Peyer's patch (tissue), 4 donors: ENCODE results near the gene FKBP6. TPM values are rescaled to one million over a fixed set of nuclear protein-coding genes. Genes with fewer than 3 reads are reported as not detected.
"Not testable (repeated sequence)": the region's sequence is repeated elsewhere in the genome, so short reads cannot be mapped to it uniquely, and the experiment has no call there.

Experiments used
- DNase-seq, 3 donors: peaks; one replicate each; pipeline ENCODE4 v3.0.0-alpha.2; 2017 to 2019
- H3K27ac ChIP-seq, 4 donors: fragments of 200-600 bp; sonication (generic); one replicate each; pipeline ENCODE4 v1.5.1; 2016 to 2019
- H3K27me3 ChIP-seq, 2 donors: fragments of 200-600 bp; sonication (generic); one replicate each; pipeline ENCODE4 v1.5.1; 2019
- H3K36me3 ChIP-seq, 3 donors: fragments of 200-600 bp; sonication (generic); one replicate each; pipeline ENCODE4 v1.5.1; 2016 to 2019
- H3K4me1 ChIP-seq, 4 donors: fragments of 200-600 bp; sonication (generic); one replicate each; pipeline ENCODE4 v1.5.1; 2016 to 2019
- H3K4me3 ChIP-seq, 4 donors: fragments of 200-600 bp; sonication (generic); 1 replicate in 3 of 4; 2 replicates in 1 of 4; pipeline ENCODE4 v1.5.1; 2016 to 2019; ENCODE audit warnings: mild to moderate bottlenecking in 1 of 4
- H3K9me3 ChIP-seq, 4 donors: fragments of 200-600 bp; sonication (generic); one replicate each; pipeline ENCODE4 v1.5.1; 2016 to 2019; ENCODE audit warnings: mild to moderate bottlenecking in 1 of 4
- POLR2A ChIP-seq, 2 donors: fragments of 450-650 bp; IDR thresholded peaks; one replicate each; pipeline ENCODE4 v1.5.1; 2017; ENCODE audit warnings: antibody characterized with exemption in 2 of 2, mild to moderate bottlenecking in 2 of 2, moderate library complexity in 2 of 2
- small RNA-seq, 2 donors: library from RNA; depleted of rRNA; stranded (forward); fragments of <200 nt; gene quantifications; one replicate each; pipeline ENCODE3, GENCODE V24; 2016
- total RNA-seq, 4 donors: library from RNA; depleted of rRNA; stranded (reverse); fragments of >200 nt; gene quantifications; one replicate each; pipeline ENCODE4 v1.1.0, GENCODE V29; 2016
- TF ChIP-seq, protein P1 (sequence below), 6 experiments: fragments of 450-650 bp in 4 of 6; fragments of 200-600 bp in 2 of 6; sonication (generic) in 1 of 6; IDR thresholded peaks; one replicate each; pipeline ENCODE4 v1.5.1; 2017 to 2019; ENCODE audit warnings: antibody characterized with exemption in 6 of 6, mild to moderate bottlenecking in 3 of 6, moderate library complexity in 1 of 6

The FKBP6 gene
- total RNA-seq, 4 donors from 2014 or later = not detected

DNA sequence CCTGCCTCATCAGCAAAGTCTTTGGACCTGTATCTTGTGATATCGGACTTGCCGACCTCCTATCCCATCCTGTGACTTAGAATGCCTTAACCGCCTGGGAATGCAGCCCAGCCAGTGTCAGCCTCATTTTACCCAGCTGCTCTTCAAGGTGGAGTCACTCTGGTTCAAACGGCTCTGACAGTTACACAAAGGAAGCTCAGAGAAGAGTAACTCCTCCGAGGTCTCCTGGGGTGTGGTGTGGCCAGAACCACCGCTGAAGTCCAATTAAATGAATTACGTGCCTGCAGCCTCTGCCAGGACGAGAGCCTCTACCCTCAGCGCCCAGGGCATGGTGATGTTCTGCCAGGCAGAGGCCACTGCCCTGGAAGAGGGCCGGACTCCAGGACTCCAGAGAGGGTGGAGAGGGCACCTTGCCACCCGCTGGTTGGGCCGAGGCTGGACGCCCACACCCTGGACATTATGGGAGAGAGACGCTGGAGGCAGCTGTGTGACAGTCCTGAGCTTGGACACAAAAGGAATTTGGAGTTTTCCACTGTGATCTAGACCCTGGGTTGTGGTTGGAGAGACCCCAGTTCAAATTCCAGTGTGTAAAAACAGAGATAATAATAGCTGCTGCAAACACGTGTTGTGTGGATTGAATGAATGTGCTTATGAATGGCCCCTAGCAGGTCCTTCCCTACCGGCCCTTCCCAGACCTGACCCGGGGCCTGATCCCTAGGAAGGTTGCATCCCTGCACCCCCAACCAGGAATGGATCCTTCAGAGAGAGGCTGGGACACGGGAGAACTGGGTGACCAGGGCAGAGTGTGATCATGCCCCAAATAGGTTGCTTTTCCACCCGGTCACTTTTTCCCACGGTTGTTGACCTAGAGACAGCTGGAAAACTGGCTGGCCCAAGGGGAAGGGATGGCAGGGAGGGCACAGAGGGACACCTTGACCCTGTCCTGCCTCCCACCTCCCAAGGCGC is 67.9 kb downstream of the FKBP6 start:
- Histone ChIP-seq H3K36me3 (no peaks in the 10 kb centered on the region), H3K4me3 (no peak overlapping the region), H3K9me3 (no peaks in the 10 kb centered on the region), H3K27ac (no peak overlapping the region), H3K27me3 (no peaks in the 10 kb centered on the region), H3K4me1 (no peaks in the 10 kb centered on the region)
- DNase-seq = no peak
- TF ChIP-seq POLR2A (IDR thresholded peaks at IDR 0.05) = no peak

DNA sequence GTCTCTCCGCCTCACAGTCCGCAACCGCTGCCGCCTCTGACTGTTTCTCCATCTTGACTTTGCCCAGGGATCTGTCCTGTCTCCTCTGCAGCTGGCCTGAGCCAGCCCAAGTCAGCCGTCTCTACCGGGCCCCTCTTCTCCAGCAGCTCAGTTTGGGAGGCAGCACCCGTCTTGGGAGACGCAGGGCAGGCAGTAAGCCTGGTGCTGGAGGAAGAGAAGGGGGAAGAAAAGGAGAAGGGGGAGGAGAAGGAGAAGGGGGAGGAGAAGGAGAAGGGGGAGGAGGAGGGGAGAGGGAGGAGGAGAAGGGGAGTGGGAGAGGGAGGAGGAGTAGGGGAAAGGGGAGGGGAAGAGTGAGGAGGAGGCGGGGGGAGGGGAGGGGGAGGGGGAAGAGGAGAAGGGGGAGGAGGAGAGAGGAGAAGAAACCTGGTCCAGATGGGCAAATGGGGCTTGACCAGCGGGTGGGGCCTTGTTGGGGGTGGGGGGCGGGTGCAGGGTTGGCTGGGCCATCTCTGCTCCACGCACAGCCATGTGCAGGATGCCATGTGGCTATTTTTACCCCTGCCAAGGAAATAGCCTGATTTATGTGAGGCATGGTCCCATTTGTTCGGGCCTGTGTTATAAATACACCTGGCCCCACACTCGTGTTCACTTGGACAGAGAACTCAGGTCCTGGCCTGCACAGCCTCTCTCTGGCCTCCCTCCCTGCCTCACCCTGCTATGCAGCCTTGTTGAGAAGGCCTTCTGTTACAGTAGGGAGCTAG is 69.7 kb downstream of the FKBP6 start:
- Histone ChIP-seq H3K27ac (no peak overlapping the region), H3K4me3 (no peak overlapping the region)

DNA sequence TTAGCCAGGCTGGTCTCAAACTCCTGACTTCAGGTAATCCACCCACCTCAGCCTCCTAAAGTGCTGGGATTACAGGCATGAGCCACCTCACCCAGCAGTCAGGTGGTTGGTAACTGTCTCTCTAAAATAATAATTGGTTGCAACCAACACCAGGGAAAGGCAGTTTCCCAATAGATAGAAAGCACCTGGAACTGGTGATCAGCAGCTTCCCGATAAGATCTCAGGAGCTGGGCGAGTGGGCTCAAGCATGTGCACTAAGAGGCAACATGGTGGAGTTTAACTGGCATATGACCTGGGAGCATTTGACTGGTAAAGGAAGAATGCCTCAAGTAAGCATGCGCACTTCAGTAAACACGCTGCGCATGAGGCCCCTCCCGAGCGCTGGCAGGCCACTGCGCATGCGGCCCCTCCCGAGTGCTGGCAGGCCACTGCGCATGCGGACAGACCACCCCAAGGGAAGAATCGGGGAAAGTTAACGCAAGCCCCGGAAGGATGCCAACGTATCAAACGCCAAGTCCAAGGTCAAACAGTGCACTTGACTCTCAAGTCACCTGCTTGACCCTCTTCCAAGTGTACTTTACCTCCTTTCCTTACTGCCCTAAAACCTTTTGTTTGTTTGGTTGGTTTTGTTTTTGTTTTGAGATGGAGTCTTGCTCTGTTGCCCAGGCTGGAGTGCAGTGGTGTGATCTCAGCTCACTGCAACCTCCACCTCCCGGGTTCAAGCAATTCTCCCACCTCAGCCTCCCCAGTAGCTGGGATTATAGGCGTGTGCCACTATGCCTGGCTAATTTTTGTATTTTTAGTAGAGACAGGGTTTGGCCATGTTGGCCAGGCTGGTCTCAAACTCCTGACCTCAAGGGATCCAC is 71.5 kb downstream of the FKBP6 start:
- H3K9me3 ChIP-seq, H3K4me1 ChIP-seq, H3K36me3 ChIP-seq, H3K27ac ChIP-seq, H3K27me3 ChIP-seq: not testable (repeated sequence)
- peak in 2 of 3 donors; percentile 60 to 84 for DNase-seq
- peak overlapping the region in 2 of 4 donors; percentile 21 to 36 for H3K4me3 ChIP-seq

More for the DNA sequence above, 69.7 kb downstream of the FKBP6 start:
- TF ChIP-seq POLR2A (IDR thresholded peaks at IDR 0.05) = no peak
- TF ChIP-seq, protein P1, sequence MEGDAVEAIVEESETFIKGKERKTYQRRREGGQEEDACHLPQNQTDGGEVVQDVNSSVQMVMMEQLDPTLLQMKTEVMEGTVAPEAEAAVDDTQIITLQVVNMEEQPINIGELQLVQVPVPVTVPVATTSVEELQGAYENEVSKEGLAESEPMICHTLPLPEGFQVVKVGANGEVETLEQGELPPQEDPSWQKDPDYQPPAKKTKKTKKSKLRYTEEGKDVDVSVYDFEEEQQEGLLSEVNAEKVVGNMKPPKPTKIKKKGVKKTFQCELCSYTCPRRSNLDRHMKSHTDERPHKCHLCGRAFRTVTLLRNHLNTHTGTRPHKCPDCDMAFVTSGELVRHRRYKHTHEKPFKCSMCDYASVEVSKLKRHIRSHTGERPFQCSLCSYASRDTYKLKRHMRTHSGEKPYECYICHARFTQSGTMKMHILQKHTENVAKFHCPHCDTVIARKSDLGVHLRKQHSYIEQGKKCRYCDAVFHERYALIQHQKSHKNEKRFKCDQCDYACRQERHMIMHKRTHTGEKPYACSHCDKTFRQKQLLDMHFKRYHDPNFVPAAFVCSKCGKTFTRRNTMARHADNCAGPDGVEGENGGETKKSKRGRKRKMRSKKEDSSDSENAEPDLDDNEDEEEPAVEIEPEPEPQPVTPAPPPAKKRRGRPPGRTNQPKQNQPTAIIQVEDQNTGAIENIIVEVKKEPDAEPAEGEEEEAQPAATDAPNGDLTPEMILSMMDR (IDR thresholded peaks at IDR 0.05) = no peak
- Histone ChIP-seq H3K27me3 (no peaks in the 10 kb centered on the region), H3K4me1 (no peaks in the 10 kb centered on the region), H3K9me3 (no peaks in the 10 kb centered on the region), H3K36me3 (no peaks in the 10 kb centered on the region)
- no peak for DNase-seq

DNA sequence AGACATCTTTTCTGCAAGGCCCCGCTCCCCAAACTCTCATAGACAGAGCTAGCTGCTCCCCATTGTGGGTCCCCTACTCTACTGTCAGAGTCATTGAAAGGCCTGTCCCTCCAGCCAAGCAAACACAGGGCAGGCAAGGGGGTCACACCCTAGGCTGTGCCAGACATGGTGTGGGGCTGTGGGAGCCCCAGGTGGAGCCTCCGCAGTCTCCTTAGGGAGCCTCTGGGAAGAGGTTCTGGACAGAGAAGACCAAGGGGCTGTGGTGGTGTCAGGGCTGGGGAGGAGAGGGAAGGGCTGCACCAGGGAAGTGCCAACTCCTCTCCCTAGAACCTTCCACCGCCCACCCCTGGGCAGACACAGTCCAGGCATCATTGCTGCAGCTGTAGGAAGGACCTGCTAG is 76.9 kb downstream of the FKBP6 start:
- DNase-seq, H3K4me3 ChIP-seq, H3K27me3 ChIP-seq: not testable (repeated sequence)

More for the DNA sequence above, 76.9 kb downstream of the FKBP6 start:
- not testable (repeated sequence) for H3K36me3 ChIP-seq, H3K9me3 ChIP-seq, H3K4me1 ChIP-seq, H3K27ac ChIP-seq

Small RNA genes lying within 50 kb of the gene (small RNA-seq; reads per million reads assigned to genes)
- gene RF00019 (0 reads per million in 2 donors), gene RNU6-1080P (0 reads per million in 2 donors)

Other genes with a start within 250 kb of the FKBP6 start
- not detected for gene SPDYE9, start 242.1 kb upstream of the FKBP6 start, total RNA-seq
- gene NSUN5, start 19.3 kb upstream of the FKBP6 start, total RNA-seq = 10 to 100 TPM; 18.2 to 27.7 (median 25.2) TPM
- 1 to 10 TPM in 3 of 4 donors, not detected in 1; 1.1 to 5.4 (median 2.6) TPM for gene TRIM50, start 79 bp upstream of the FKBP6 start, total RNA-seq
- 1 to 10 TPM in 2 of 4 donors, under 1 TPM in 1, not detected in 1; 0.88 to 3.8 (median 1.2) TPM for gene FZD9, start 105.6 kb downstream of the FKBP6 start, total RNA-seq
- 100 to 1,000 TPM in 1 of 4 donors, 10 to 100 TPM in 3; 38.6 to 162 (median 52.6) TPM for gene BAZ1B, start 194.1 kb downstream of the FKBP6 start, total RNA-seq
- gene BCL7B, start 229.5 kb downstream of the FKBP6 start, total RNA-seq = 10 to 100 TPM; 63.5 to 73.4 (median 70.6) TPM